Rectal smooth muscle tissue (tissue), 1 donor: ENCODE measurements around the gene CFDP1.
"Not testable (repeated sequence)": the region's sequence is repeated elsewhere in the genome, so short reads cannot be mapped to it uniquely, and the experiment has no call there.

Source experiments
- H3K27ac ChIP-seq: one replicate; pipeline ENCODE4 v1.7.0; 2013; ENCODE audit warnings: low read depth, low read length, inconsistent platforms
- H3K27me3 ChIP-seq: one replicate; pipeline ENCODE4 v1.7.0; 2013; ENCODE audit warnings: low read length; ENCODE audit not compliant: control insufficient read depth, insufficient read depth
- H3K36me3 ChIP-seq: one replicate; pipeline ENCODE4 v1.7.0; 2013; ENCODE audit warnings: low read length; ENCODE audit not compliant: control insufficient read depth, insufficient read depth
- H3K4me1 ChIP-seq: one replicate; pipeline ENCODE4 v1.7.0; 2013; ENCODE audit warnings: low read length; ENCODE audit not compliant: control insufficient read depth, insufficient read depth
- H3K4me3 ChIP-seq: one replicate; pipeline ENCODE4 v1.7.0; 2013; ENCODE audit warnings: low read length
- H3K9ac ChIP-seq: one replicate; pipeline ENCODE4 v1.7.0; 2013; ENCODE audit warnings: low read length

Gene CFDP1

DNA sequence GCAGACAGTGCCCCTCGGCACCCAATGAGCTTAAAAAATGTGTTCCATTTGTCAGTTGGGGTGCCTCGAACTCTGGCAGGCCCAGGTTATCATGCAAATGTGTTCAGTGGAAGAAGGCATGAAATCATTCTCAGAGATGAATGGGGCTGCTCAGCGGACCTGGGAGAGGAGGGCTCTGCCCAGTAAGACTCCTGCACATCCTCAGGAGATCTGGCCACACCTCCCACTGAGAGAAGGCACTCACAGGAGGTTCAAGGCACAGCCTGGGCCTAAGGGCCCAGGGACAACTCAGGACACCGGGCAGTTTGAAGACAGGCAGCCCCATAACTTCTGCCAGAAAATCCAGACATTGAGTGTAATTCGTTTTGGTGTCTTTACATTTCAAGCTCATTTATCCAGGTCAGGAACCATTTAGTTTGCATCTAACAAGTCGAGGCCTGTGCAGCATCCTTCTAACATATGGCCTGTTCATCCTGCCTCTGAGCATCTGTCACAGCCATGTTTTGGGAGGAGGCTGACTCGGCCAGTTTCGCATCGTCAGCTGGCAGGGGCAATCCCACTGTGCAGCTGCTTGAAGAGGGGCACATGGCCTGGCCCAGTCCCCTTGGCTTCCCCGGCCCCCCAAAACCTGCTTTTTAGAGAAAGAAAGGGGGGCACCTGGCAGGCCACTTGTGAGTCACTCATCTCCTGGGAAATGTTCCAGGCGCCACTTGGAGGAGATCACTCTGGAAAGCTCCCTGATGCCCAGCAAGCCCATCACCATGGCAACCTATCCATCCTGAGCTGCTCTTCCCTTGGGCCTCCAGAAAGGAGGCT lies 150.6 kb downstream of the CFDP1 start:
- no peak overlapping the region for H3K9ac ChIP-seq
- H3K4me1 ChIP-seq, result no peaks in the 10 kb centered on the region
- no peak overlapping the region for H3K4me3 ChIP-seq
- no peaks in the 10 kb centered on the region for H3K36me3 ChIP-seq
- no peak overlapping the region for H3K27ac ChIP-seq
- H3K27me3 ChIP-seq, result no peaks in the 10 kb centered on the region

DNA sequence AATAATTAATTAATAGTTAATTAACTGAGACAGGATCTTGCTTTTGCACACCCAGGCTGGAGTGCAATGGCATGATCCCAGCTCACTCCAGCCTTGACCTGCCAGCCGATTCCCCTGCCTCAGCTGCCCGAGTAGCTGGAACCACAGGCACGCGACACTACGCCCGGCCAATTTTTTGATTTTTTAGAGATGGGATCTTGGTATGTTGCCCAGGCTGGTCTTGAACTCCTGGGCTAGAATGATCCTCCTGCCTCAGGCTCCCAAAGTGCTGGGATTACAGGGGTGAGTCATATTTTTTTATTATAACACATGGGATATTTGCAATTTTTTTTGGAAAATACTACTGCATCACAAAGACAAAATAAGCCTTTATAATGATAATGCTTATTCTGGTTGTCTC lies 151.5 kb downstream of the CFDP1 start:
- Histone ChIP-seq H3K4me1 (no peaks in the 10 kb centered on the region), H3K4me3 (no peak overlapping the region), H3K27ac (no peak overlapping the region)

DNA sequence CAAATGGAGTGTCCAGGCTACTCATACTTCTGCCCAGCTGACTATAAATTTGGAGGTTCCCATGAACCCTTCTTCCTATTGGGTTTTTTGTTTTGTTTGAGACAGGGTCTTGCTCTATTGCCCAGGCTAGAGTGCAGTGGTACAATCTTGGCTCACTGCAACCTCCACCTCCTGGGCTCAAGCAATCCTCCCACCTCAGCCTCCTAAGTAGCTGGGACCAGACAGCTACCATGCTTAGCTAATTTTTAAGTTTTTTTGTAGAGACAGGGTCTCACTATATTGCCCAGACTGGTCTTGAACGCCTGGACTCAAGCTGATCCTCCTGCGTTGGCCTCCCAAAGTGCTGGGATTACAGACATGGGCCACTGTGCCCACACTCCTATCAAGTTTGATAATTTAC lies 152.3 kb downstream of the CFDP1 start:
- H3K27ac ChIP-seq, H3K27me3 ChIP-seq, H3K9ac ChIP-seq, H3K4me3 ChIP-seq, H3K4me1 ChIP-seq, H3K36me3 ChIP-seq: not testable (repeated sequence)

More for the DNA sequence above, 151.5 kb downstream of the CFDP1 start:
- Histone ChIP-seq H3K27me3 (no peaks in the 10 kb centered on the region), H3K9ac (no peak overlapping the region), H3K36me3 (no peaks in the 10 kb centered on the region)

DNA sequence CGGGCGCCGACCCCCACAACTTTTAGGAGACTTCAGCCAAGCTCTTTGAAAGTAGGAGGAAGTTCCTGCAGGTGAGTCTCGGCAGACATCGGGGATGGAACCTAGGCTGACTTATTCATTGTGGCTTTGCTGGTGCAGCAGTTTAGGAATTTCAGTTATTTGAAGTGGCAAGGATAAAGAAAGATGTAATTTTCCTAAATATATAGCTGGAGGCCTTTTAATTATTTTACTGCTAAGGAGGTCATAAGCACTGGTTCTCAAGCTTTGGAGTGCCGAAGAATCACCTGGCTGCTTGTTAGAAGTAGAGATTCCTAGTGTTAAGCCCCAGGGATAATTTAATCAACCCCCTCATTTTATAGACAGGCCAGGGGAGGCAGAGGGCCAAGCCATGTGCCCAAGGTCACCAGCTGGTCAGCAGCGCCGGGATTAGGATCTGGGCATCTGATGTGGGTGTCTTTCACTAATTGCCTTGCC lies 152.9 kb downstream of the CFDP1 start:
- Histone ChIP-seq H3K4me1 (no peaks in the 10 kb centered on the region), H3K4me3 (no peak overlapping the region), H3K9ac (no peak overlapping the region), H3K36me3 (no peaks in the 10 kb centered on the region), H3K27me3 (no peaks in the 10 kb centered on the region), H3K27ac (no peak overlapping the region)

DNA sequence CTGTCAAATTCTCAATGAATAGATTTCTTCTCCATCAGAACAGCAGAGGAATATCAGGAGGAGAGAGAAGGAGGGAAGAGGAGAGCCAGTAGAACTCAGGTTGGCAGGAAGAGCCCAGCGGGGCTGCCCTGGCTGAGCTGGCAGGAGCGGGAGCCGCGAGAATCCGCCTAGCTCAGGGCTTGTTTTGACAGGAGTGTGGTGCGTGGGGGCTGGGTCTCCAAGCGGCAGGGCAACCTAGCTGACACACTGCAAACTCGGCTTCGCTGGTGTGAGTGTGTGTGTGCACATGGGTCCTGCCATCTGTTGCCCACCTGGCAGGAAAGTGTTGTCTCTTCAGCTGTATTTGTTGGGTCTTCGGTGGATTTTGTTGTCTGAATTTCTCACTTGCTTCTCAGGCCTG lies 154.0 kb downstream of the CFDP1 start:
- no peak overlapping the region for H3K9ac ChIP-seq
- no peaks in the 10 kb centered on the region for H3K27me3 ChIP-seq
- H3K27ac ChIP-seq, result no peak overlapping the region
- no peaks in the 10 kb centered on the region for H3K36me3 ChIP-seq
- no peak overlapping the region for H3K4me3 ChIP-seq
- no peaks in the 10 kb centered on the region for H3K4me1 ChIP-seq

DNA sequence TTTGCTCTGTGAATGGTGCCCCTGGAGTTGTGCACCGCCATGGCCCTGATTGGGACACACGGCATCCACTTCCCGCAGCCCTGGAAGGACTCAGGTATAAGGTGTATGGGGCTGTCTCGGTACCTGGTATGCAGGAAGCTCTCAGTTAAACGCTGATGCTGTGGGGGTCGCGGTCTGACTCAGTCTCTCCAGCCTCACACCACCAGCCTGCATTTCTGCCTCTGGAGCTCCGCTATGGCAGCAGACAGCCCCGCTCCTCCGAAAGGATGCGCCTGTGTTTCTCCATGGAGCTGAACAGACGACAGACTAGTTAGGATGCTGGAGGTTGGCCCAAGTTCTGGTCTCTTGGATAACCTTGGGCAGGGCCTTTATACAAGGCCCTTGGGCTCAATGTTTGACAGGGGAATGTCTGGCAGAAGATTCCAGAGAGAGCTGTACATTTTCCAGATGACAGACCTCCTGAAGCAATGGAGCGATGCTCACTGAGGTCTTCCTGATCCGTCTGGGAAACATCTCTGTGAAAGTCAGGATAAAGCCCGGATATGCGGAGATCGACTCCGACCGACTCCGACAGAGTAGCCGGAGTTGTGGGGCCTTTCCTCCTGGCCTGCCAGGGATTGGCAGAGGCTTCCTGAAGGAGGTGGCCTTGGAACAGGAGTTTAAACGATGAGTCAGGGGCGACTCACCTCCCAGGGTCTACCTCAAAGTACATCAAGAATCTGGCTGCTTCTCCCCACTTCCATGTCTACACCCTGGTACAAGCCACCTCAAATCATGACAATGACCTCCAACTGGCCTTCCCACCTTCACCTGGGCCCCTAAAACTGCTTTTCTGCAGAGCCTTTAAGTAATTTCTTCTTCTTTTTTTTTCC lies 160.0 kb downstream of the CFDP1 start:
- no peak overlapping the region for H3K4me3 ChIP-seq
- H3K27ac ChIP-seq, result no peak overlapping the region
- H3K27me3 ChIP-seq, result no peaks in the 10 kb centered on the region
- H3K9ac ChIP-seq, result no peak overlapping the region
- H3K4me1 ChIP-seq, result no peaks in the 10 kb centered on the region
- H3K36me3 ChIP-seq, result no peaks in the 10 kb centered on the region

DNA sequence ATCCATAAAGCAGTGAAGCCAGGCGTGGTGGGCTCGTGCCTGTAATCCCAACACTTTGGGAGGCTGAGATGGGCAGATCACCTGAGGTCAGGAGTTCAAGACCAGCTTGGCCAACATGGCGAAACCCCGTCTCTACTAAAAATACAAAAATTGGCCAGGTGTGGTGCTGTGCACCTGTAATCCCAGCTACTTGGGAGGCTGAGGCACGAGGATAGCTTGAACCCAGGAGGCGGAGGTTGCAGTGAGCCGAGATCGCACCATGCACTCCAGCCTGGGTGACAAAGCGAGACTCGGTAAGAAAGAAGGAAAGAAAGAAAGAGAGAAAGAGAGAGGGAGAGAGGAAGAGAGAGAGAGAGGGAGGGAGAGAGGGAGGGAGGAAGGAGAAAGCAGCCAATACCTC lies 160.7 kb downstream of the CFDP1 start:
- not testable (repeated sequence) for H3K4me3 ChIP-seq, H3K36me3 ChIP-seq, H3K4me1 ChIP-seq, H3K27ac ChIP-seq, H3K9ac ChIP-seq, H3K27me3 ChIP-seq

DNA sequence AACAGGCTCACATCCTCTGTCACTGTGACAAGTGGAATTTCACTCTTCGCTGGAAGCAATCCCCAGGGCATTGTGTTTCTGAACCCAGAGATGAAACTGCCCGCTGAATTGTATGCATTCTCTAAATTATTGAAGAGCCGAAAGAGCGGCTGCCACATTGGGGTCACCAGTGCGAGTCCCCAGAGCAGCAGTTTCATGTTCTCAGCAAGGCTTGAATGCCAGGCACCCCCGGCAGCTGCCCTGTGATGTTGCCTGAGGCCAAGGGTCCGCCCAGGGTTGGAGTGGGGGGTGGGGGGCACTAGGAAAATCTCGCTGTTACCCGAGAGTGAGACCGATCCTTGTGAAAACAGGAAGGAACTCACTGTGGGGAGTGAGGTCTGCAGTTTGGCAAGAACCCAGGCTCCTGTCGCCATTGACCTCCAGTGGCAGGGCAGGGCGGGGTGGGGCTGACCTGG lies 161.2 kb downstream of the CFDP1 start:
- no peaks in the 10 kb centered on the region for H3K36me3 ChIP-seq
- H3K27ac ChIP-seq, result no peak overlapping the region
- H3K4me3 ChIP-seq, result no peak overlapping the region
- peaks cover 7% of the 10 kb centered on the region for H3K4me1 ChIP-seq
- no peaks in the 10 kb centered on the region for H3K27me3 ChIP-seq
- H3K9ac ChIP-seq, result no peak overlapping the region

DNA sequence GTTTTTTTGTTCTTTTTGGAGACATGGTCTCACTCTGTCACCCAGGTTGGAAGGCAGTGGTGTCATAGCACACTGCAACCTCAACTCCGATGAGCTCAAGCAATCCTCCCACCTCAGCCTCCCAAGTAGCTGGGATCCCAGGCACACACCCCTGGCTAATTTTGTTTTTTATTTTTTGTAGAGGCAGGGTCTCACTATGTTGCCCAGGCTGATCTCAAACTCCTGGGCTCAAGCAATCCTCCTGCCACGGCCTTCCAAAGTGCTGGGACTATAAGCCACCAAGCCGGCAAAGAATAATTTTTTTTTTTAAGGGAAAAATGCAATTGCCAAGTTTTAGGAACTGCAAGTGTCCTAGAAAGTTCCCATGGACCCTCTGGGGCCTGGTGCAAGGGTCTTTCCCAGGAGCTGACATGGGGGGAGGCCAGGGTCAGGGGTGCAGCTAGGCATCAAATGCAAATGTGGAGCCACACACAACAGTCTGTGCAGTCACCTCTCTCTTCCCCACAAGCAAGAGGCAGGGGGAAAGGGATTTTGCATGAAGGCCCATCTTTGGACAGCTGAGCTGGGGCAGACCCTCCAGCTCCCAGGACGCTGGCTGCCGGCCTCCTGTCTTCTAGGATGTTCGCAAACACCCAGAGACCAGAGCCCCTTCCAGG lies 161.7 kb downstream of the CFDP1 start:
- Histone ChIP-seq H3K27ac (no peak overlapping the region), H3K36me3 (no peaks in the 10 kb centered on the region)

DNA sequence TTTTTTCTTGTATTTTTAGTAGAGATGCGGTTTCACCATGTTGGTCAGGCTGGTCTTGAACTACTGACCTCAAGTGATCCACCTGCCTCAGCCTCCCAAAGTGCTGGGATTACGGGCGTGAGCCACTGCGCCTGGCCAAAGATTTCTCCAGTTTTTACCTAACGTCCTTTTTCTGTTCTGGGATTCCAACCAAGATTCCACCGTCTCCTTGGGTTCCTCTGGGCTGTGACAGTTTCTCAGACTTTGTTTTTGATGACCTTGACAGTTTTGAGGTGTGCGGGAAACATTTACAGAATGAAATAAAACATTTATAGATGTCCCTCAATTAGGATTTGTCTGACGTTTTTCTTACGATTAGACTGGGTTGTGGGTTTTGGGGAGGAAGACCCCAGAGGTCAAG lies 163.9 kb downstream of the CFDP1 start:
- not testable (repeated sequence) for H3K27me3 ChIP-seq, H3K9ac ChIP-seq, H3K4me3 ChIP-seq, H3K36me3 ChIP-seq, H3K27ac ChIP-seq
- H3K4me1 ChIP-seq, result peaks cover 13% of the 10 kb centered on the region

More for the DNA sequence above, 161.7 kb downstream of the CFDP1 start:
- Histone ChIP-seq H3K27me3 (no peaks in the 10 kb centered on the region), H3K9ac (no peak overlapping the region), H3K4me1 (peaks cover 8% of the 10 kb centered on the region), H3K4me3 (no peak overlapping the region)

DNA sequence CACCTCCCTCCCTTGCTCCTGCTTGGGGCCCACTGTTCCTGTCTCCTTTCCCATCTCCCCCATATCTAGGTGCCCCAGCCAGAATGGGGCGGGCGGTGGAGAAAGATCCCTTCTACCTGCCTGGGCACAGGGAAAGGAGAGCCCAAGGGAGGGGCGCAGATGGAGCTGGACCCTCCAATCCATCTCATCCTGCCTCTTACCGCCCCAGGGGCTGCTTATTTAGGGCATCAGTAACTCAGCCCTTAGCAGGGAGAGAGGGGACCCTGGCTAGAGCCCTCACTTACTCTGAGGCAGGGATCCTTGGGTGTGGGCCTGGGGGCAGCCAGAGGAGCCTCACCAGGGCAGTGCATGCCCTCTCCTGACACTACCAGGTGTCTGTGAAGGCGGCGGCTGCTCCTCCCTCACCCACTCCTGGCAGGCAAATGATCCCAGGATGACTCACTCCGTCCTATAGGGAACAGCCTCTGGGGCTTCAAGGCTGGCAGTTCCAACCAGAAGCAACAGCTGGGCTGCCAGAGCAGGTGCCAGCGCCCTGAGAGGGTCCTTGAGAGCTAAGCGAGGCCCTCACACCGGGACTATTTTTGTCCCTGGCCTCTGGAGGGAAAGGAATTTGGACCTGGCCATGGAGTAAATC lies 165.6 kb downstream of the CFDP1 start:
- H3K36me3 ChIP-seq, result no peaks in the 10 kb centered on the region
- no peak overlapping the region for H3K9ac ChIP-seq
- peaks cover 29% of the 10 kb centered on the region for H3K4me1 ChIP-seq
- no peaks in the 10 kb centered on the region for H3K27me3 ChIP-seq
- H3K27ac ChIP-seq, result no peak overlapping the region
- H3K4me3 ChIP-seq, result no peak overlapping the region
